ENCODE measurements around the gene C17orf107. TPM values are rescaled to one million over a fixed set of nuclear protein-coding genes. Genes with fewer than 3 reads are reported as not detected.
A peak's percentile ranks its signal among the peaks of the same experiment; 100 is the strongest.

Gene C17orf107
- total and polyA plus RNA-seq, 4 donors = 0.19 to 5.9 (median 1.7) TPM

DNA sequence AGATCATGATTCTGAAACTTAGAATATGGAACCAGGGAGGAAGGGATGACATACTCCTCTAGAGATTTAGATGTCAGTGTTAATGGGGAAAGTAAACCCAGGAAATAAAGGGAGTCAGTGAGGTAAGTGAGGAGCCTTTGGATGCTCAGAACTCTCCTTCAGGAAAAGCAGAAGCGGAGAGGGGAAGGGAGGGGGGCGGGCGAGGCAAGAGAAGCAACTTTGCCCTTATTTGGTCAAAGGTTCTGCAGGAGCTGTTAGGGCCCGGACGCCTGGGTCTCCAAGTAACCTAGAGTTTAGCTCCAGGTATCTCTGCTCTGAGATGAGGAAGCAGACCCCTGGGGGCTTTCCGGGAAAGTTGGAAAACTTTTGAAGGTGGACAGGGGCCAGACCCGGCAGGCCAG, 47.7 kb downstream of the C17orf107 start:
- H3K27me3 ChIP-seq (ENCODE audit: control insufficient read depth in 4 of 4, insufficient read depth in 4 of 4, low read length in 3 of 4) = no peaks in the 10 kb centered on the region
- no peaks in the 10 kb centered on the region for H3K9me3 ChIP-seq (ENCODE audit: control insufficient read depth in 4 of 4, low read length in 3 of 4)
- peaks cover 8 to 60% (median 46%) of the 10 kb centered on the region in 4 donors for H3K4me1 ChIP-seq (ENCODE audit: control insufficient read depth in 4 of 4, insufficient read depth in 4 of 4, low read length in 3 of 4)
- H3K36me3 ChIP-seq (ENCODE audit: control insufficient read depth in 4 of 4, insufficient read depth in 3 of 4, low read depth in 1 of 4, low read length in 3 of 4) = peaks cover 6 to 26% (median 12%) of the 10 kb centered on the region in 4 donors
- H3K27ac ChIP-seq (ENCODE audit: low read depth in 1 of 2, low read length in 2 of 2) = peak overlapping the region; percentile 95 to 96
- no peak for DNase-seq (ENCODE audit: low spot score)
- TF ChIP-seq GABPA (IDR thresholded peaks at IDR 0.05 in 1 of 2, conservative IDR thresholded peaks at IDR 0.05 in 1 of 2) (no peak), RAD21 (IDR thresholded peaks at IDR 0.05) (no peak), JUND (IDR thresholded peaks at IDR 0.05) (no peak)
- TF ChIP-seq, protein P1, sequence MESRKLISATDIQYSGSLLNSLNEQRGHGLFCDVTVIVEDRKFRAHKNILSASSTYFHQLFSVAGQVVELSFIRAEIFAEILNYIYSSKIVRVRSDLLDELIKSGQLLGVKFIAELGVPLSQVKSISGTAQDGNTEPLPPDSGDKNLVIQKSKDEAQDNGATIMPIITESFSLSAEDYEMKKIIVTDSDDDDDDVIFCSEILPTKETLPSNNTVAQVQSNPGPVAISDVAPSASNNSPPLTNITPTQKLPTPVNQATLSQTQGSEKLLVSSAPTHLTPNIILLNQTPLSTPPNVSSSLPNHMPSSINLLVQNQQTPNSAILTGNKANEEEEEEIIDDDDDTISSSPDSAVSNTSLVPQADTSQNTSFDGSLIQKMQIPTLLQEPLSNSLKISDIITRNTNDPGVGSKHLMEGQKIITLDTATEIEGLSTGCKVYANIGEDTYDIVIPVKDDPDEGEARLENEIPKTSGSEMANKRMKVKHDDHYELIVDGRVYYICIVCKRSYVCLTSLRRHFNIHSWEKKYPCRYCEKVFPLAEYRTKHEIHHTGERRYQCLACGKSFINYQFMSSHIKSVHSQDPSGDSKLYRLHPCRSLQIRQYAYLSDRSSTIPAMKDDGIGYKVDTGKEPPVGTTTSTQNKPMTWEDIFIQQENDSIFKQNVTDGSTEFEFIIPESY (IDR thresholded peaks at IDR 0.05) = no peak
- TF ChIP-seq, protein P2, sequence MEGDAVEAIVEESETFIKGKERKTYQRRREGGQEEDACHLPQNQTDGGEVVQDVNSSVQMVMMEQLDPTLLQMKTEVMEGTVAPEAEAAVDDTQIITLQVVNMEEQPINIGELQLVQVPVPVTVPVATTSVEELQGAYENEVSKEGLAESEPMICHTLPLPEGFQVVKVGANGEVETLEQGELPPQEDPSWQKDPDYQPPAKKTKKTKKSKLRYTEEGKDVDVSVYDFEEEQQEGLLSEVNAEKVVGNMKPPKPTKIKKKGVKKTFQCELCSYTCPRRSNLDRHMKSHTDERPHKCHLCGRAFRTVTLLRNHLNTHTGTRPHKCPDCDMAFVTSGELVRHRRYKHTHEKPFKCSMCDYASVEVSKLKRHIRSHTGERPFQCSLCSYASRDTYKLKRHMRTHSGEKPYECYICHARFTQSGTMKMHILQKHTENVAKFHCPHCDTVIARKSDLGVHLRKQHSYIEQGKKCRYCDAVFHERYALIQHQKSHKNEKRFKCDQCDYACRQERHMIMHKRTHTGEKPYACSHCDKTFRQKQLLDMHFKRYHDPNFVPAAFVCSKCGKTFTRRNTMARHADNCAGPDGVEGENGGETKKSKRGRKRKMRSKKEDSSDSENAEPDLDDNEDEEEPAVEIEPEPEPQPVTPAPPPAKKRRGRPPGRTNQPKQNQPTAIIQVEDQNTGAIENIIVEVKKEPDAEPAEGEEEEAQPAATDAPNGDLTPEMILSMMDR (IDR thresholded peaks at IDR 0.05; ENCODE audit: low read depth, low read length, missing input control) = no peak
- H3K9ac ChIP-seq (ENCODE audit: low read depth in 1 of 2, low read length in 2 of 2) = peak overlapping the region; percentile 61 to 85
- H3K4me3 ChIP-seq (ENCODE audit: low read depth in 1 of 3, low read length in 3 of 3) = peak overlapping the region; percentile 71 to 96 (median 91)
- 1% methylated on average over 7 of the region's 7 CpGs for WGBS

DNA sequence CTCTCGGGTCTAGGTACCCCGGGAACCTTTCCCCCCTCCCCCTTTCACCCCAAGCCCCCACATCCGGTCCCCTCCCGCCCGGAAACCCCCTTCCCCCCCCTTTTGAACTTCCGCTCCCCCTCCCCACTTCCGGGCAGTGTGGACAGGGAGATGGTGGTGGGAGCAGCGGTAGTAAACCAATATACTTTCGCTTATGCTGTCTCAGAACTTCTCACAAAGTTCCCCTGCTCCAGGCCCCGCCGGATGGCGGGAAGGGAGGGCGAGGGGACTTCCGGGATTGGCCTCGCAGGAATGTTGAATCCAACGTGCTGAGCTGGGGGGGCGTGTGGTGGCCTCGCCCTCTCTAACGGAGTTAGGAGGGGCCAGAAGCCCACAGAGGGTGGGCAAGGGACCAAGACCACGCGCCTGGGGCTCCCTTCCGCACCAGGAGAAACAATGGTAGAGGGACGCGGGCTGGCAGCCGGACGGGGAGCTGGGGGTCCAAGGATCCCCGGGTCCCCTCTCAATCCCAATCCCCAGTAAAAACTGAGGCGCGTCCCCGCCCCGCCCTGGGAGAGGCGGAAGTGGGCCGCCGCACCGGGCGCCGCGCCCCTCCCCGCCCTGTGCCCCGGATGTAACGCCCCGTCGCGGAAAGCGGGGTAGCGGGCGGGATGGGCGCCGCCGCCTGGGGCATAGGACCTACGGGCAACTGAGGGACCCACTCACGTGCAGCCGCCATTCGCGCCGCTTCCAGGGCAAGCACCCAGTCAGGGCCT, 48.3 kb downstream of the C17orf107 start:
- peaks cover 8 to 61% (median 46%) of the 10 kb centered on the region in 4 donors for H3K4me1 ChIP-seq (ENCODE audit: control insufficient read depth in 4 of 4, insufficient read depth in 4 of 4, low read length in 3 of 4)
- peak overlapping the region; percentile 90 to 96 (median 91) for H3K4me3 ChIP-seq (ENCODE audit: low read depth in 1 of 3, low read length in 3 of 3)
- H3K9me3 ChIP-seq (ENCODE audit: control insufficient read depth in 4 of 4, low read length in 3 of 4) = no peaks in the 10 kb centered on the region
- TF ChIP-seq GABPA (IDR thresholded peaks at IDR 0.05 in 1 of 2, conservative IDR thresholded peaks at IDR 0.05 in 1 of 2) (peak; percentile 66), TAF1 (conservative IDR thresholded peaks at IDR 0.05) (no peak)
- H3K27ac ChIP-seq (ENCODE audit: low read depth in 1 of 2, low read length in 2 of 2) = peak overlapping the region; percentile 95 to 96
- H3K27me3 ChIP-seq (ENCODE audit: control insufficient read depth in 4 of 4, insufficient read depth in 4 of 4, low read length in 3 of 4) = no peaks in the 10 kb centered on the region
- peaks cover 4 to 23% (median 11%) of the 10 kb centered on the region in 4 donors for H3K36me3 ChIP-seq (ENCODE audit: control insufficient read depth in 4 of 4, insufficient read depth in 3 of 4, low read depth in 1 of 4, low read length in 3 of 4)
- peak; percentile 73 for DNase-seq (ENCODE audit: low spot score)
- H3K9ac ChIP-seq (ENCODE audit: low read depth in 1 of 2, low read length in 2 of 2) = peak overlapping the region; percentile 87 to 91
- WGBS = under 1% methylated on average over 56 of the region's 56 CpGs

DNA sequence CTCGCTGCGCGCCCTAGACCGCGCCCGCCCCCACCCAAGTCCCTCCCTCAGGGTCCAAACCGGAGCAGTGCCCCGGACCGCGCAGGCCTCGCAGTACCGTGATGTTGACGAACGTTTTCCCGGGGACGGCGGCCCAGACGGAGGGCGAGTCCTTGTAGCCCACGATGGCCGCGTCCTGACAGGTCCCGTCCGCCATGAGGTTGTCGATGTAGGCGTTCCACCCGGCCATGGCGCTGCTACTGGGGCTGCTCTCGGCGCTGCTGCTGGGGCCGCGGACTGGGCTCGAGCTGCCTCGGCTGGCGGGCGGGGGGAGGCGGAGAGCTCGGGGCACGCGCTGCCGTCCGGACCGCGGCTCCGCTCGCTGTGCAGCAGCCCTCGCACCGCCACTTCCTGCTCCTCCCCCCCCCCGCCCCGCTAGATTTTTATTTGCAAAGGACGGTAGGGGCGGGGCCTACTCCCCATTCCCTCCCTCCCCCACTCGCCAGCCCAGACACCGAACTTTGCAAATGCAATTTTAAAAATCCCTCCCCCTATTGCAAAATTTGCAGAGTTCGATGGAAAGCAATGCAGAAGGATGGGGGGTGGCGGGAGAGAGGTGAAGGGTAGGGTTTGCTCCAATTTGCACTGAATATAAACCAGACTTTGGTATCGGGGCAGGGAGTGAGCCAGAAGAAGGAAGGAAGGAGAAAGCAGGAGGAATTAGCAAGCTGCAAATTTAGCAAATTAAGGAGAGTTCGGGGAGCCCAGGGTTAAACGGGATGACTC, 49.0 kb downstream of the C17orf107 start, which contains the start of gene PFN1:
Gene PFN1 (minus strand): TSS at position 365 of the 765 bp plus-strand sequence. CDS start 136 bp downstream, at position 229.
- no peaks in the 10 kb centered on the region for H3K27me3 ChIP-seq (ENCODE audit: control insufficient read depth in 4 of 4, insufficient read depth in 4 of 4, low read length in 3 of 4)
- H3K36me3 ChIP-seq (ENCODE audit: control insufficient read depth in 4 of 4, insufficient read depth in 3 of 4, low read depth in 1 of 4, low read length in 3 of 4) = peaks cover 4 to 15% (median 9%) of the 10 kb centered on the region in 4 donors
- peak within 1 kb of the TSS; percentile 90 to 96 (median 91) for H3K4me3 ChIP-seq (ENCODE audit: low read depth in 1 of 3, low read length in 3 of 3)
- under 1% methylated on average over 59 of the region's 59 CpGs for WGBS
- H3K9me3 ChIP-seq (ENCODE audit: control insufficient read depth in 4 of 4, low read length in 3 of 4) = no peaks in the 10 kb centered on the region
- H3K9ac ChIP-seq (ENCODE audit: low read depth in 1 of 2, low read length in 2 of 2) = peak within 1 kb of the TSS; percentile 87 to 91
- peak; percentile 91 for DNase-seq (ENCODE audit: low spot score)
- peaks cover 8 to 59% (median 46%) of the 10 kb centered on the region in 4 donors for H3K4me1 ChIP-seq (ENCODE audit: control insufficient read depth in 4 of 4, insufficient read depth in 4 of 4, low read length in 3 of 4)
- peak within 1 kb of the TSS; percentile 95 to 96 for H3K27ac ChIP-seq (ENCODE audit: low read depth in 1 of 2, low read length in 2 of 2)
- TF ChIP-seq EGR1 (IDR thresholded peaks at IDR 0.05; ENCODE audit: low read depth in 2 of 2) (peak; percentile 44 to 52), RXRA (IDR thresholded peaks at IDR 0.05) (peak in 1 of 2 donors; percentile 46), SP1 (IDR thresholded peaks at IDR 0.05) (peak; percentile 85), JUND (IDR thresholded peaks at IDR 0.05) (peak in 1 of 2 donors; percentile 49), RAD21 (IDR thresholded peaks at IDR 0.05) (peak; percentile 17 to 21), TAF1 (conservative IDR thresholded peaks at IDR 0.05) (peak; percentile 54), HNF4G (IDR thresholded peaks at IDR 0.05) (no peak), GABPA (IDR thresholded peaks at IDR 0.05 in 1 of 2, conservative IDR thresholded peaks at IDR 0.05 in 1 of 2) (peak; percentile 7 to 43), FOXA2 (IDR thresholded peaks at IDR 0.05) (no peak), YY1 (IDR thresholded peaks at IDR 0.05) (peak; percentile 32), NR2F2 (IDR thresholded peaks at IDR 0.05) (peak; percentile 39)
- TF ChIP-seq, protein P1 (IDR thresholded peaks at IDR 0.05) = peak; percentile 76
- TF ChIP-seq, protein P2 (IDR thresholded peaks at IDR 0.05; ENCODE audit: low read depth, low read length, missing input control) = no peak
